H1 (cell line): ENCODE data around the gene AGAP1. TPM values are rescaled to one million over a fixed set of nuclear protein-coding genes. Genes with fewer than 3 reads are reported as not detected.

ENCODE experiments used
- CTCF ChIA-PET: fragments of 300-600 bp; sonication (Branson Sonifier 250); formaldehyde crosslinking; loops from one replicate; lab custom pipeline; 2021; ENCODE audit not compliant: partially characterized antibody; lab: Charles Lee
- POLR2A ChIA-PET: fragments of 300-600 bp; sonication (Branson Sonifier 250); formaldehyde crosslinking; loops from one replicate; lab custom pipeline; 2021; ENCODE audit warnings: inconsistent platforms; ENCODE audit not compliant: partially characterized antibody; lab: Charles Lee
- DNase-seq, 2 experiments: peaks; one replicate each; pipeline versions ENCODE4 v3.0.0 to v3.0.0-alpha.2; 2010 to 2022; ENCODE audit warnings: low spot score in 2 of 2, low read depth in 1 of 2, mixed read lengths in 1 of 2
- FAIRE-seq: peaks from 2 replicates; lab custom pipeline; 2011; peaks lifted over from hg19 to GRCh38; lab: Jason Lieb, UNC
- H2AFZ ChIP-seq: 2 replicates; pipeline ENCODE4 v1.8.1; 2012; ENCODE audit warnings: low read length, inconsistent platforms
- H2AK5ac ChIP-seq: 2 replicates; pipeline ENCODE4 v1.6.1; 2013; ENCODE audit warnings: low read depth, low read length
- H2BK120ac ChIP-seq: replicated peaks from 2 replicates; pipeline ENCODE3; 2013; ENCODE audit warnings: low read depth, low read length, inconsistent platforms
- H2BK12ac ChIP-seq: 2 replicates; pipeline ENCODE4 v1.6.1; 2013; ENCODE audit warnings: low read depth, low read length
- H2BK15ac ChIP-seq: 2 replicates; pipeline ENCODE4 v1.6.1; 2013; ENCODE audit warnings: low read length
- H2BK20ac ChIP-seq: 2 replicates; pipeline ENCODE4 v1.6.1; 2013; ENCODE audit warnings: low read length
- H2BK5ac ChIP-seq: 2 replicates; pipeline ENCODE4 v1.6.1; 2013; ENCODE audit warnings: low read depth, low read length
- H3K14ac ChIP-seq: 2 replicates; pipeline ENCODE4 v1.6.1; 2013; ENCODE audit warnings: inconsistent platforms; ENCODE audit not compliant: insufficient read length
- H3K18ac ChIP-seq: 2 replicates; pipeline ENCODE4 v1.6.1; 2013; ENCODE audit warnings: low read length; ENCODE audit errors: extremely low read depth
- H3K23ac ChIP-seq: 2 replicates; pipeline ENCODE4 v1.6.1; 2013; ENCODE audit warnings: inconsistent platforms; ENCODE audit not compliant: insufficient read length
- H3K23me2 ChIP-seq: 2 replicates; pipeline ENCODE4 v1.6.1; 2013; ENCODE audit warnings: low read depth, low read length
- H3K27ac ChIP-seq: 2 replicates; pipeline ENCODE4 v1.6.1; 2011; ENCODE audit warnings: low read depth, low read length, inconsistent platforms
- H3K27me3 ChIP-seq, 4 experiments: replicated peaks in 1 of 4; 1 replicate in 1 of 4; 2 replicates in 3 of 4; pipeline versions ENCODE4 v1.6.1 to v1.8.1; 2011 to 2013; ENCODE audit warnings: low read length in 3 of 4, mild to moderate bottlenecking in 3 of 4, inconsistent platforms in 2 of 4, mixed read lengths in 2 of 4, moderate library complexity in 1 of 4; ENCODE audit not compliant: control insufficient read depth in 3 of 4, insufficient read depth in 3 of 4; ENCODE audit errors: extremely low read depth in 1 of 4
- H3K36me3 ChIP-seq, 4 experiments: 2 replicates each; pipeline versions ENCODE4 v1.6.1 to v1.8.1; 2011 to 2013; ENCODE audit warnings: mild to moderate bottlenecking in 4 of 4, low read length in 3 of 4, moderate library complexity in 2 of 4, control low read depth in 1 of 4, inconsistent platforms in 1 of 4; ENCODE audit not compliant: insufficient read depth in 4 of 4, control insufficient read depth in 2 of 4
- H3K4ac ChIP-seq: replicated peaks from 2 replicates; pipeline ENCODE3; 2013; ENCODE audit warnings: low read length, low read depth, mixed read lengths, inconsistent platforms; ENCODE audit not compliant: insufficient read length
- H3K4me1 ChIP-seq, 4 experiments: replicated peaks in 1 of 4; 1 replicate in 1 of 4; 2 replicates in 3 of 4; pipeline versions ENCODE4 v1.6.1 to v1.8.1; 2011 to 2013; ENCODE audit warnings: low read length in 3 of 4, inconsistent platforms in 2 of 4, mixed read lengths in 1 of 4; ENCODE audit not compliant: insufficient read depth in 4 of 4, control insufficient read depth in 3 of 4
- H3K4me2 ChIP-seq, 2 experiments: 2 replicates each; pipeline versions ENCODE4 v1.6.1 to v1.8.1; 2011 to 2013; ENCODE audit warnings: low read depth in 2 of 2, low read length in 2 of 2, control low read depth in 1 of 2, inconsistent platforms in 1 of 2, mild to moderate bottlenecking in 1 of 2; ENCODE audit not compliant: insufficient read depth in 1 of 2
- H3K4me3 ChIP-seq, 4 experiments: fragments of 200-600, 300-600 bp in 1 of 4; sonication (generic), shearing (Covaris generic), sonication (Bioruptor Twin) in 1 of 4; 2 replicates each; pipeline versions ENCODE4 v1.5.1 to v1.8.1; 2011 to 2016; ENCODE audit warnings: low read length in 4 of 4, low read depth in 3 of 4, control low read depth in 2 of 4, inconsistent platforms in 2 of 4, mild to moderate bottlenecking in 2 of 4, mixed read lengths in 1 of 4, moderate library complexity in 1 of 4; ENCODE audit not compliant: insufficient read depth in 2 of 4; ENCODE audit errors: extremely low read depth in 1 of 4
- H3K56ac ChIP-seq: replicated peaks from 2 replicates; pipeline ENCODE3; 2013; ENCODE audit warnings: low read depth, mild to moderate bottlenecking, mixed read lengths, low read length, inconsistent platforms; ENCODE audit not compliant: insufficient read length
- H3K79me1 ChIP-seq: 2 replicates; pipeline ENCODE4 v1.6.1; 2013; ENCODE audit warnings: low read depth, low read length, control low read depth
- H3K79me2 ChIP-seq, 2 experiments: 2 replicates each; pipeline versions ENCODE4 v1.6.1 to v1.8.1; 2012 to 2013; ENCODE audit warnings: low read length in 2 of 2, mild to moderate bottlenecking in 2 of 2, inconsistent platforms in 1 of 2; ENCODE audit not compliant: insufficient read depth in 2 of 2, control insufficient read depth in 1 of 2
- H3K9ac ChIP-seq, 4 experiments: replicated peaks in 1 of 4; 1 replicate in 1 of 4; 2 replicates in 3 of 4; pipeline versions ENCODE4 v1.6.1 to v1.8.1; 2011 to 2013; ENCODE audit warnings: low read depth in 3 of 4, low read length in 3 of 4, control low read depth in 2 of 4, mild to moderate bottlenecking in 2 of 4, moderate library complexity in 2 of 4, inconsistent platforms in 1 of 4; ENCODE audit errors: extremely low read depth in 1 of 4
- H3K9me3 ChIP-seq, 2 experiments: 2 replicates each; pipeline versions ENCODE4 v1.6.1 to v1.8.1; 2012 to 2013; ENCODE audit warnings: mild to moderate bottlenecking in 2 of 2, moderate library complexity in 2 of 2, control low read depth in 1 of 2, inconsistent platforms in 1 of 2, low read depth in 1 of 2, low read length in 1 of 2, mixed read lengths in 1 of 2; ENCODE audit not compliant: insufficient read depth in 2 of 2
- H4K20me1 ChIP-seq, 2 experiments: replicated peaks in 1 of 2; 2 replicates each; pipeline versions ENCODE3 to v1.8.1; 2011 to 2013; ENCODE audit warnings: inconsistent platforms in 2 of 2, low read length in 2 of 2, mild to moderate bottlenecking in 1 of 2; ENCODE audit not compliant: insufficient read depth in 2 of 2, control insufficient read depth in 1 of 2
- H4K5ac ChIP-seq: 2 replicates; pipeline ENCODE4 v1.6.1; 2013; ENCODE audit warnings: low read length, low read depth, mixed read lengths, inconsistent platforms; ENCODE audit not compliant: insufficient read length
- H4K8ac ChIP-seq: 2 replicates; pipeline ENCODE4 v1.8.0; 2013; ENCODE audit warnings: mild to moderate bottlenecking, moderate library complexity, low read length, inconsistent platforms; ENCODE audit not compliant: insufficient read depth; ENCODE audit errors: extremely low read depth
- H4K91ac ChIP-seq: replicated peaks from 2 replicates; pipeline ENCODE3; 2013; ENCODE audit warnings: low read length, mixed read lengths, inconsistent platforms; ENCODE audit not compliant: insufficient read length
- BCL11A ChIP-seq, 2 experiments: IDR thresholded peaks; one replicate each; pipeline ENCODE4 v1.6.1; 2011; ENCODE audit warnings: low read depth in 2 of 2, low read length in 2 of 2, mild to moderate bottlenecking in 2 of 2
- EZH2 ChIP-seq: fragments of 200-600 bp; sonication (generic); IDR thresholded peaks from 2 replicates; pipeline ENCODE4 v1.7.1; 2012; ENCODE audit warnings: low read depth, mild to moderate bottlenecking, moderate library complexity, low read length, inconsistent platforms; ENCODE audit not compliant: severe bottlenecking
- GABPA ChIP-seq: IDR thresholded peaks from 2 replicates; pipeline ENCODE4 v1.6.1; 2011; ENCODE audit warnings: mild to moderate bottlenecking, low read length, moderate library complexity, borderline replicate concordance; ENCODE audit not compliant: insufficient read depth
- RAD21 ChIP-seq, 2 experiments: IDR thresholded peaks in 1 of 2; conservative IDR thresholded peaks in 1 of 2; 2 replicates each; pipeline ENCODE4 v1.6.1; 2011; ENCODE audit warnings: low read depth in 2 of 2, low read length in 2 of 2, improper control_type of control experiment in 1 of 2, inconsistent platforms in 1 of 2, mild to moderate bottlenecking in 1 of 2, moderate library complexity in 1 of 2
- SUZ12 ChIP-seq: fragments of 200-600 bp; sonication (generic); IDR thresholded peaks from 2 replicates; pipeline ENCODE4 v1.6.1; 2012; ENCODE audit warnings: mild to moderate bottlenecking, inconsistent platforms, low read length, moderate library complexity, mixed read lengths
- WGBS, 2 experiments: shearing (Covaris generic) in 1 of 2; methylation state at CpG; one replicate each; pipeline versions ENCODE4 v1.1.6 to v1.1.7; 2013 to 2015; ENCODE audit warnings: low lambda C conversion rate in 2 of 2, mixed read lengths in 2 of 2, inconsistent platforms in 1 of 2, low coverage in 1 of 2, missing lambda C conversion rate in 1 of 2; ENCODE audit not compliant: insufficient replicate concordance in 2 of 2, insufficient coverage in 1 of 2, insufficient read length in 1 of 2; ENCODE audit errors: extremely low coverage in 1 of 2, missing lambda C conversion rate in 1 of 2; 5-methylcytosine and 5-hydroxymethylcytosine counted together
- polyA plus RNA-seq, 7 experiments: library from polyadenylated mRNA; depleted of rRNA in 3 of 7; stranded (reverse) in 5 of 7; unstranded in 2 of 7; fragments of >200 nt in 5 of 7; fragments of 200-250 nt in 2 of 7; gene quantifications; 1 replicate in 5 of 7; 2 replicates in 1 of 7; 4 replicates in 1 of 7; pipeline versions ENCODE4 v1.2.1 to v1.2.3, GENCODE V29; 2011 to 2013; ENCODE audit warnings: missing spikeins in 2 of 7, mixed read lengths in 2 of 7
- total RNA-seq: library from RNA; stranded (reverse); fragmentation: NEBNext Ultra II Directional; extraction: Animal tissue kit (Norgen Biotek cat#: 25700); gene quantifications from 2 replicates; pipeline ENCODE4 v1.2.1, GENCODE V29; 2021

The AGAP1 gene
- total and polyA plus RNA-seq, 2 of the 8 experiments (the other 6 are each of a cell fraction or from before 2014, with no cell fraction given): 18.1 to 39.4 TPM

DNA sequence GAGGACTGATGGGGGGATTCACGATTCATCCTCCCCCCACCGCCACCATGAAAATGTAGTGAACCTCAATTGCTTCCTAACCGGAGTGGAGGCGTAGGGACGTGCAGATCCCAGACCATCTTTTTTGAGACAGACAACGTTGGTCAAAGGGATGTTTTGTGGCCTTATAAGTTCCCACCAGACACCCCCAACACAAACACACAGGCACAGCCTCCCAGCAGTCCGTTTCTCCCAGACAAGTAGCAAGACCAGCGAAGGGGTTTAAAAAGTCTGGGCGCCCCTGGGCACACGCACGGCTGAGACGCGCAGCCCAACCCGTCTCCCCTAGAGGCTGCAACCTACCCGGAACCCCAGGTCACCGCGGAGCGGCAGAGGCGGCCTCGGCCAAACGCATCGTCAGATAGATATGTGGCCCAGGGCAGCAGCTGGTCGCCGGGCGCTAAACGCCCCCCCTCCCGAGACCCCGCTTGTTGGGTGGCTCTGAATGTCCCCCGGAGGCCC lies 673.0 kb downstream of the AGAP1 start:
- FAIRE-seq (no peak), DNase-seq (peak in 1 of 2 experiments; percentile 63)
- peak overlapping the region; percentile 11 to 59 (median 30); a peak in 7 of 8 replicates for H3K4me3 ChIP-seq
- peaks cover 22 to 24% of the 10 kb centered on the region in 2 experiments for H4K20me1 ChIP-seq
- CTCF ChIA-PET: interaction anchor here (1.0 to 2.9 kb wide), 2 partner anchors 9 to 11 kb away, joined by 3 to 16 read pairs; no protein-coding TSS in a partner anchor
- no peak overlapping the region for H2BK120ac ChIP-seq
- no peak overlapping the region for H3K9ac ChIP-seq
- H2BK5ac ChIP-seq: 0 out of 2 replicates have a peak overlapping the region, but pooled peaks have one; percentile 35
- peak overlapping the region; percentile 61; the same call in 1 of the 2 replicates for H2BK20ac ChIP-seq
- 5% methylated on average over 24 of the region's 29 CpGs; no CpG with 5 or more reads in 1 of the 2 experiments for WGBS, 2 experiments
- TF ChIP-seq BCL11A (IDR thresholded peaks at IDR 0.05; ENCODE audit: low read depth in 2 of 2, low read length in 2 of 2): no peak
- no peak for TF ChIP-seq RAD21 (IDR thresholded peaks at IDR 0.05 in 1 of 2, conservative IDR thresholded peaks at IDR 0.05 in 1 of 2; ENCODE audit: low read depth in 2 of 2, low read length in 2 of 2)
- peak; percentile 82 for TF ChIP-seq EZH2
- TF ChIP-seq GABPA: no peak
- TF ChIP-seq SUZ12: peak; percentile 87
- no peaks in the 10 kb centered on the region for H3K9me3 ChIP-seq
- no peaks in the 10 kb centered on the region for H3K79me2 ChIP-seq
- peak overlapping the region; percentile 59 to 83 for H3K4me2 ChIP-seq
- peak overlapping the region; percentile 71 for H3K18ac ChIP-seq
- H2BK12ac ChIP-seq: peak overlapping the region; percentile 94; the same call in 1 of the 2 replicates
- peak overlapping the region; percentile 90; the same call in 1 of the 2 replicates for H2AK5ac ChIP-seq
- H3K36me3 ChIP-seq: peaks cover 0 to 4% (median 0%) of the 10 kb centered on the region in 4 experiments; a peak in 2 of 8 replicates
- 0 out of 2 replicates have a peak overlapping the region, but pooled peaks have one; percentile 46 for H2BK15ac ChIP-seq
- no peak overlapping the region for H3K27ac ChIP-seq
- no peak overlapping the region for H3K4ac ChIP-seq
- H3K79me1 ChIP-seq: no peaks in the 10 kb centered on the region
- peaks cover 91 to 100% (median 97%) of the 10 kb centered on the region in 4 experiments for H3K27me3 ChIP-seq
- H4K5ac ChIP-seq: no peak overlapping the region
- no peak overlapping the region for H4K91ac ChIP-seq
- no peak overlapping the region for H3K14ac ChIP-seq
- peaks cover 27% of the 10 kb centered on the region; the same call in 1 of the 2 replicates for H3K23me2 ChIP-seq
- H3K56ac ChIP-seq: no peak overlapping the region
- H3K23ac ChIP-seq: no peak overlapping the region
- peaks cover 10 to 49% (median 38%) of the 10 kb centered on the region in 4 experiments for H3K4me1 ChIP-seq
- H2AFZ ChIP-seq: no peak overlapping the region
- POLR2A ChIA-PET: interaction anchor here (1.0 kb wide), 1 partner anchor 9 kb away, joined by 3 read pairs; no protein-coding TSS in a partner anchor
- no peak overlapping the region for H4K8ac ChIP-seq
